Vagina (tissue), 2 donors: Measurements from ENCODE around the gene AMER3.

ENCODE experiments used
- CTCF ChIP-seq, 3 experiments: fragments of 450-650 bp in 2 of 3; fragments of 200-600 bp in 1 of 3; sonication (generic) in 1 of 3; IDR thresholded peaks; one replicate each; pipeline ENCODE4 v1.5.1; 2017 to 2019; ENCODE audit warnings: antibody characterized with exemption in 3 of 3, mild to moderate bottlenecking in 2 of 3, moderate library complexity in 2 of 3
- POLR2A ChIP-seq, 2 donors: fragments of 450-650 bp; IDR thresholded peaks; one replicate each; pipeline ENCODE4 v1.6.1; 2017; ENCODE audit warnings: antibody characterized with exemption in 2 of 2, mild to moderate bottlenecking in 2 of 2, moderate library complexity in 2 of 2

- no peak for TF ChIP-seq CTCF (IDR thresholded peaks at IDR 0.05)
- TF ChIP-seq POLR2A (IDR thresholded peaks at IDR 0.05), result no peak
Observed at GRCh38 chr2:130765464-130765863, 10.1 kb downstream of the AMER3 start.
